Measurements from ENCODE around the gene CAMKMT.

DNA sequence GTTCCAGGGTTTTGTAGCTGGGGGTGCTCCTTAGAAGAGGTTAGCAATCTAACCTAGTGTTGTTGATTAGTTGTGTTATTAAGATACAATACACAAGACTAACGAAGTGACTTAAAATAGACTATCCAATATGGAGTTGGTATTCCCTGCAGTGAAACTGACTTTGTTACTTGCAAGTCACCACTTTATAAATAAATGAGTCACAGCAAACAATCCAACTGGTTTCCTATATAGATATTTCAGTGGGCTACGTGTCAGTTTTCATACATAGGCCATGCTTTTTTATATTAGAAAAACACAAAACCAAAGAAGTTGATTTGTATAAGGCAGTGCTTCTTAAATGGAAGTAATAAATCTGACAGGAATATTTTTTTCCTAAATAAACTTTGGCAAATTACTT, 274.0 kb downstream of the CAMKMT start:
- TF ChIP-seq, protein P1, sequence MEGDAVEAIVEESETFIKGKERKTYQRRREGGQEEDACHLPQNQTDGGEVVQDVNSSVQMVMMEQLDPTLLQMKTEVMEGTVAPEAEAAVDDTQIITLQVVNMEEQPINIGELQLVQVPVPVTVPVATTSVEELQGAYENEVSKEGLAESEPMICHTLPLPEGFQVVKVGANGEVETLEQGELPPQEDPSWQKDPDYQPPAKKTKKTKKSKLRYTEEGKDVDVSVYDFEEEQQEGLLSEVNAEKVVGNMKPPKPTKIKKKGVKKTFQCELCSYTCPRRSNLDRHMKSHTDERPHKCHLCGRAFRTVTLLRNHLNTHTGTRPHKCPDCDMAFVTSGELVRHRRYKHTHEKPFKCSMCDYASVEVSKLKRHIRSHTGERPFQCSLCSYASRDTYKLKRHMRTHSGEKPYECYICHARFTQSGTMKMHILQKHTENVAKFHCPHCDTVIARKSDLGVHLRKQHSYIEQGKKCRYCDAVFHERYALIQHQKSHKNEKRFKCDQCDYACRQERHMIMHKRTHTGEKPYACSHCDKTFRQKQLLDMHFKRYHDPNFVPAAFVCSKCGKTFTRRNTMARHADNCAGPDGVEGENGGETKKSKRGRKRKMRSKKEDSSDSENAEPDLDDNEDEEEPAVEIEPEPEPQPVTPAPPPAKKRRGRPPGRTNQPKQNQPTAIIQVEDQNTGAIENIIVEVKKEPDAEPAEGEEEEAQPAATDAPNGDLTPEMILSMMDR (IDR thresholded peaks at IDR 0.05): no peak
- no peak for TF ChIP-seq EP300 (IDR thresholded peaks at IDR 0.05)
